IMR-90 (cell line): Measurements from ENCODE around the gene VWA8. TPM values are rescaled to one million over a fixed set of nuclear protein-coding genes. Genes with fewer than 3 reads are reported as not detected.
"Not testable (repeated sequence)": the region's sequence is repeated elsewhere in the genome, so short reads cannot be mapped to it uniquely, and the experiment has no call there.

Source experiments
- ATAC-seq: fragments of 200-7000 bp; cut with Tn5 transposase; 2 replicates; pipeline ENCODE4 v1.9.1; 2020; ENCODE audit warnings: low read depth, mild to moderate bottlenecking, moderate library complexity
- BruUV-seq: library from RNA; stranded (reverse); fragments of 400-500 nt; replicated peaks from 2 replicates; lab custom pipeline; 2021; lab: Mats Ljungman, UMichigan
- CTCF ChIA-PET: fragments of 300-600 bp; formaldehyde crosslinking; extraction: SDS; loops from one replicate; lab custom pipeline; 2021; ENCODE audit warnings: antibody characterized with exemption; lab: Yijun Ruan, JAX
- POLR2A ChIA-PET: fragments of 300-600 bp; sonication (Branson Sonifier 250); formaldehyde crosslinking; loops from one replicate; lab custom pipeline; 2022; ENCODE audit warnings: antibody characterized with exemption; ENCODE audit not compliant: unreplicated experiment; lab: Charles Lee
- DNase-seq: peaks from one replicate; pipeline ENCODE4 v3.0.0; 2013
- H2AFZ ChIP-seq: replicated peaks from 2 replicates; pipeline ENCODE3; 2013; ENCODE audit warnings: low read length, mild to moderate bottlenecking; ENCODE audit not compliant: poor library complexity
- H2AK5ac ChIP-seq: 2 replicates; pipeline ENCODE4 v1.6.1; 2013; ENCODE audit warnings: low read depth, low read length, inconsistent platforms
- H2AK9ac ChIP-seq: replicated peaks from 2 replicates; pipeline ENCODE3; 2013; ENCODE audit warnings: mild to moderate bottlenecking, low read depth, low read length, moderate library complexity; ENCODE audit not compliant: poor library complexity
- H2BK120ac ChIP-seq: 2 replicates; pipeline ENCODE4 v1.6.1; 2013; ENCODE audit warnings: low read depth, low read length, inconsistent platforms
- H2BK15ac ChIP-seq: 3 replicates; pipeline ENCODE4 v1.6.1; 2013; ENCODE audit warnings: low read depth, low read length, inconsistent platforms
- H2BK20ac ChIP-seq: 2 replicates; pipeline ENCODE4 v1.6.1; 2013; ENCODE audit warnings: low read depth, mild to moderate bottlenecking, inconsistent platforms, low read length, moderate library complexity
- H2BK5ac ChIP-seq: 2 replicates; pipeline ENCODE4 v1.6.1; 2013; ENCODE audit warnings: mild to moderate bottlenecking, low read depth, low read length, inconsistent platforms; ENCODE audit not compliant: poor library complexity, severe bottlenecking
- H3K14ac ChIP-seq: replicated peaks from 2 replicates; pipeline ENCODE4 v1.6.1; 2013; ENCODE audit warnings: low read depth, low read length, inconsistent platforms
- H3K18ac ChIP-seq: 2 replicates; pipeline ENCODE4 v1.6.1; 2013; ENCODE audit warnings: low read depth, low read length, control low read depth
- H3K23ac ChIP-seq: 2 replicates; pipeline ENCODE4 v1.6.1; 2013; ENCODE audit warnings: low read depth, low read length, inconsistent platforms
- H3K27ac ChIP-seq: 2 replicates; pipeline ENCODE4 v1.5.1; 2013; ENCODE audit warnings: mild to moderate bottlenecking, control low read depth, low read length; ENCODE audit not compliant: insufficient read depth
- H3K27me3 ChIP-seq: 2 replicates; pipeline ENCODE4 v1.6.1; 2013; ENCODE audit warnings: low read length; ENCODE audit not compliant: control insufficient read depth, insufficient read depth
- H3K36me3 ChIP-seq: 2 replicates; pipeline ENCODE4 v1.6.1; 2013; ENCODE audit warnings: low read length, mixed read lengths; ENCODE audit not compliant: control insufficient read depth, insufficient read depth
- H3K4ac ChIP-seq: 2 replicates; pipeline ENCODE4 v1.6.1; 2013; ENCODE audit warnings: low read depth, low read length, inconsistent platforms
- H3K4me1 ChIP-seq: 2 replicates; pipeline ENCODE4 v1.6.1; 2013; ENCODE audit warnings: low read length, mixed read lengths; ENCODE audit not compliant: control insufficient read depth, insufficient read depth
- H3K4me2 ChIP-seq: 2 replicates; pipeline ENCODE4 v1.6.1; 2013; ENCODE audit warnings: low read depth, mild to moderate bottlenecking, control low read depth, low read length, moderate library complexity
- H3K4me3 ChIP-seq: 2 replicates; pipeline ENCODE4 v1.5.1; 2013; ENCODE audit warnings: low read depth, mild to moderate bottlenecking, control low read depth, low read length, moderate library complexity; ENCODE audit not compliant: insufficient read depth
- H3K56ac ChIP-seq: 2 replicates; pipeline ENCODE4 v1.6.1; 2013; ENCODE audit warnings: low read length, inconsistent platforms; ENCODE audit not compliant: insufficient read depth; ENCODE audit errors: extremely low read depth
- H3K79me1 ChIP-seq, 2 experiments: 2 replicates each; pipeline ENCODE4 v1.6.1; 2013; ENCODE audit warnings: low read length in 2 of 2, inconsistent platforms in 1 of 2, low read depth in 1 of 2
- H3K9ac ChIP-seq: 2 replicates; pipeline ENCODE4 v1.6.1; 2013; ENCODE audit warnings: low read depth, low read length, control low read depth
- H3K9me1 ChIP-seq: 2 replicates; pipeline ENCODE4 v1.6.1; 2013; ENCODE audit warnings: low read length, inconsistent platforms; ENCODE audit not compliant: insufficient read depth
- H3K9me3 ChIP-seq: 2 replicates; pipeline ENCODE4 v1.6.1; 2013; ENCODE audit warnings: low read length; ENCODE audit not compliant: control insufficient read depth, insufficient read depth
- H4K20me1 ChIP-seq: 2 replicates; pipeline ENCODE4 v1.6.1; 2013; ENCODE audit warnings: low read length, inconsistent platforms; ENCODE audit not compliant: insufficient read depth
- H4K5ac ChIP-seq: 2 replicates; pipeline ENCODE4 v1.6.1; 2013; ENCODE audit warnings: mild to moderate bottlenecking, low read depth, low read length, control low read depth
- H4K8ac ChIP-seq, 2 experiments: 2 replicates each; pipeline ENCODE4 v1.6.1; 2013; ENCODE audit warnings: low read depth in 2 of 2, low read length in 2 of 2, control low read depth in 1 of 2, inconsistent platforms in 1 of 2
- H4K91ac ChIP-seq: 2 replicates; pipeline ENCODE4 v1.6.1; 2013; ENCODE audit warnings: low read depth, low read length, inconsistent platforms; ENCODE audit not compliant: insufficient read depth
- MAZ ChIP-seq: IDR thresholded peaks from 2 replicates; pipeline ENCODE4 v1.6.1; 2012; ENCODE audit warnings: low read depth, mild to moderate bottlenecking, low read length, improper control_type of control experiment, moderate library complexity, borderline replicate concordance
- RFX5 ChIP-seq: IDR thresholded peaks from 2 replicates; pipeline ENCODE4 v1.8.0; 2012; ENCODE audit warnings: low read depth, mild to moderate bottlenecking, low read length, moderate library complexity
- WGBS, 2 experiments: methylation state at CpG; one replicate each; pipeline versions ENCODE4 v1.1.5 to v1.1.7; 2013; ENCODE audit warnings: missing lambda C conversion rate in 2 of 2; ENCODE audit not compliant: insufficient read length in 1 of 2; ENCODE audit errors: extremely low coverage in 2 of 2; 5-methylcytosine and 5-hydroxymethylcytosine counted together
- dilution Hi-C: fragments of 300-500 bp; cut with HindIII; formaldehyde crosslinking; loops from one replicate; pipeline ENCODE4 v1.14.3; 2018; ENCODE audit warnings: low sequenced_read_pairs; ENCODE audit not compliant: unreplicated experiment
- in situ Hi-C: fragments of 300-500 bp; cut with MboI; formaldehyde crosslinking; loops from 3 replicates; pipeline ENCODE4 v1.14.3; 2019; ENCODE audit warnings: low sequenced_read_pairs, inconsistent platforms, mixed read lengths
- intact Hi-C: fragments of 100-400 bp; cut with micrococcal nuclease; formaldehyde crosslinking; loops from 2 replicates; pipeline ENCODE4 v1.10.0; 2022
- polyA plus RNA-seq, 3 experiments: library from polyadenylated mRNA; depleted of rRNA; stranded (reverse); fragments of >200 nt; gene quantifications; 2 replicates each; pipeline ENCODE4 v1.2.3, GENCODE V29; 2012; ENCODE audit warnings: low replicate concordance in 1 of 3
- total RNA-seq: library from RNA; depleted of rRNA; stranded (reverse); fragments of >200 nt; gene quantifications from 2 replicates; pipeline ENCODE4 v1.2.3, GENCODE V29; 2012

The VWA8 gene
- total and polyA plus RNA-seq, 2 of the 4 experiments (the other 2 are of a cell fraction), result 5.9 to 18.3 TPM

- in situ Hi-C loops, result no loop called here
- POLR2A ChIA-PET, result no interaction called here
Observed at GRCh38 chr13:41925014-41925413, 35.9 kb downstream of the VWA8 start.

GRCh38 chr13:41922894-41923293 is 38.0 kb downstream of the VWA8 start:
- CTCF ChIA-PET, result not testable (repeated sequence)

More at GRCh38 chr13:41925014-41925413, 35.9 kb downstream of the VWA8 start:
- dilution Hi-C loops (no loop called here), intact Hi-C loops (no loop called here)
- Histone ChIP-seq H2AK5ac (no peak overlapping the region), H2AFZ (no peak overlapping the region), H3K9ac (no peak overlapping the region), H3K4ac (no peak overlapping the region), H4K91ac (no peak overlapping the region), H4K5ac (no peak overlapping the region), H3K56ac (no peak overlapping the region), H3K9me1 (peaks cover 2% of the 10 kb centered on the region; the same call in 1 of the 2 replicates), H4K8ac (no peak overlapping the region), H3K36me3 (0 out of 2 replicates have a peak, but pooled peaks cover 1% of the 10 kb centered on the region), H3K79me1 (peaks cover 22 to 28% of the 10 kb centered on the region in 2 experiments), H2BK15ac (no peak overlapping the region), H3K27me3 (no peaks in the 10 kb centered on the region), H3K27ac (no peak overlapping the region), H4K20me1 (0 out of 2 replicates have a peak, but pooled peaks cover 2% of the 10 kb centered on the region), H3K4me2 (no peak overlapping the region), H2BK120ac (no peak overlapping the region), H2AK9ac (no peak overlapping the region), H2BK5ac (no peak overlapping the region), H3K4me3 (no peak overlapping the region), H2BK20ac (no peak overlapping the region), H3K18ac (no peak overlapping the region), H3K14ac (no peak overlapping the region), H3K23ac (no peak overlapping the region), H3K4me1 (no peaks in the 10 kb centered on the region), H3K9me3 (peaks cover 17% of the 10 kb centered on the region)
- WGBS, 2 experiments, result no CpG with 5 or more reads among the region's 2 CpGs
- no peak for ATAC-seq
- no peak for DNase-seq
- no TSS peak for BruUV-seq
- CTCF ChIA-PET, result no interaction called here
- TF ChIP-seq RFX5 (no peak), MAZ (no peak)

More at GRCh38 chr13:41922894-41923293, 38.0 kb downstream of the VWA8 start:
- H3K4me2 ChIP-seq, H2BK15ac ChIP-seq, H4K8ac ChIP-seq, dilution Hi-C loops, H3K4me3 ChIP-seq, H2BK120ac ChIP-seq, H2AFZ ChIP-seq, H3K56ac ChIP-seq, in situ Hi-C loops, H2BK20ac ChIP-seq, ATAC-seq, H3K18ac ChIP-seq, H3K27me3 ChIP-seq, H2BK5ac ChIP-seq, H4K91ac ChIP-seq, H3K14ac ChIP-seq, intact Hi-C loops, DNase-seq, BruUV-seq, H3K4ac ChIP-seq, H4K5ac ChIP-seq, H3K36me3 ChIP-seq, POLR2A ChIA-PET, H2AK9ac ChIP-seq, H3K23ac ChIP-seq, H3K4me1 ChIP-seq, H2AK5ac ChIP-seq, H3K9ac ChIP-seq, H3K27ac ChIP-seq, H4K20me1 ChIP-seq: not testable (repeated sequence)
- Histone ChIP-seq H3K9me1 (peaks cover 13% of the 10 kb centered on the region), H3K79me1 (peaks cover 28 to 33% of the 10 kb centered on the region in 2 experiments), H3K9me3 (peaks cover 17% of the 10 kb centered on the region)
- WGBS, 2 experiments, result no CpG with 5 or more reads among the region's 4 CpGs
